IMR-90 (cell line): ENCODE measurements around the gene NCK1.

ENCODE experiments used
- BHLHE40 ChIP-seq: fragments of 150-350 bp; IDR thresholded peaks from 2 replicates; pipeline ENCODE4 v1.6.1; 2016; ENCODE audit warnings: mild to moderate bottlenecking, low read depth, low read length
- CTCF ChIP-seq: conservative IDR thresholded peaks from 2 replicates; pipeline ENCODE4 v1.5.1; 2012; ENCODE audit warnings: mild to moderate bottlenecking, low read depth, low read length, improper control_type of control experiment
- USF2 ChIP-seq: fragments of 150-350 bp; IDR thresholded peaks from 2 replicates; pipeline ENCODE4 v1.6.1; 2017; ENCODE audit warnings: mild to moderate bottlenecking, antibody characterized with exemption, low read length, low read depth

- TF ChIP-seq CTCF (no peak), USF2 (no peak), BHLHE40 (no peak)
Observed at GRCh38 chr3:136952292-136952691, 90.3 kb downstream of the NCK1 start.
